Nephron progenitor cell (in vitro differentiated cells): Measurements from ENCODE around the gene RHOBTB3.

Experiments
- DNase-seq: peaks from one replicate; pipeline ENCODE4 v3.0.0; 2021
- H3K27ac Mint-ChIP-seq: 2 replicates; pipeline ENCODE4 v1.8.0; 2021; ENCODE audit warnings: mild to moderate bottlenecking, moderate library complexity, mixed read lengths
- H3K27me3 Mint-ChIP-seq: 2 replicates; pipeline ENCODE4 v1.8.0; 2021; ENCODE audit warnings: mild to moderate bottlenecking, low read depth, mixed read lengths; ENCODE audit not compliant: poor library complexity
- H3K36me3 Mint-ChIP-seq: 2 replicates; pipeline ENCODE4 v1.8.0; 2021; ENCODE audit warnings: low read depth, mixed read lengths
- H3K4me1 Mint-ChIP-seq: 2 replicates; pipeline ENCODE4 v1.8.0; 2021; ENCODE audit warnings: mixed read lengths
- H3K4me3 Mint-ChIP-seq: 2 replicates; pipeline ENCODE4 v1.8.0; 2021; ENCODE audit warnings: mild to moderate bottlenecking, moderate library complexity, mixed read lengths
- H3K9me3 Mint-ChIP-seq: 2 replicates; pipeline ENCODE4 v1.8.0; 2021; ENCODE audit warnings: mild to moderate bottlenecking, moderate library complexity, mixed read lengths
- TF ChIP-seq, protein P1 (sequence below): fragments of 200-600 bp; sonication (generic); IDR thresholded peaks from 2 replicates; pipeline ENCODE4 v1.5.0; 2021; ENCODE audit warnings: antibody characterized with exemption

The RHOBTB3 gene

DNA sequence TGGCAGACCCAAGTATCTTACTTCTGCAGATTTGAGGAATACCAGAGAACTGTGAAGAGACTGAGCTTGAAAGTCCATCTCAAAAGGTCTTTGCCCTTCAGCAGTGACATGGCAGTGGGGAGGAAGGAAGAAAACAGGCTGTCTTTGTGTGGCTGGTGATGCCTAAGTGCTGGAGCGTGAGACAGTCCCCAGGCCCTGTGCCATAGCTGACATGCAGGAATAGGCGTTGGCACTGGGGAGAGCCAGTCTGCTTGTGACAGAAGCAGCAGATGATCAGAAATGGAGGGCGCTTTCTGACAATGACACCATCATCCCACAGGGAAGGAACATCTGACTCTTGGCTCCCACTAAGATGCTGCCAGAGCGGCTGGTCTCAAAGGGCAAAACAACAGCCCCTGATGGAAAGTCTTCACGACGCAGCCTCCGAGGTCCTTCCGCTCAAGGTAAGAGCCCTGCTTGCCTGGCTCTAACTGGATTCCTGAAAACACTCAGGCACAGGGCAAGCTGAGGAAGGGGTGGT lies 106.9 kb downstream of the RHOBTB3 start:
- TF ChIP-seq, protein P1, sequence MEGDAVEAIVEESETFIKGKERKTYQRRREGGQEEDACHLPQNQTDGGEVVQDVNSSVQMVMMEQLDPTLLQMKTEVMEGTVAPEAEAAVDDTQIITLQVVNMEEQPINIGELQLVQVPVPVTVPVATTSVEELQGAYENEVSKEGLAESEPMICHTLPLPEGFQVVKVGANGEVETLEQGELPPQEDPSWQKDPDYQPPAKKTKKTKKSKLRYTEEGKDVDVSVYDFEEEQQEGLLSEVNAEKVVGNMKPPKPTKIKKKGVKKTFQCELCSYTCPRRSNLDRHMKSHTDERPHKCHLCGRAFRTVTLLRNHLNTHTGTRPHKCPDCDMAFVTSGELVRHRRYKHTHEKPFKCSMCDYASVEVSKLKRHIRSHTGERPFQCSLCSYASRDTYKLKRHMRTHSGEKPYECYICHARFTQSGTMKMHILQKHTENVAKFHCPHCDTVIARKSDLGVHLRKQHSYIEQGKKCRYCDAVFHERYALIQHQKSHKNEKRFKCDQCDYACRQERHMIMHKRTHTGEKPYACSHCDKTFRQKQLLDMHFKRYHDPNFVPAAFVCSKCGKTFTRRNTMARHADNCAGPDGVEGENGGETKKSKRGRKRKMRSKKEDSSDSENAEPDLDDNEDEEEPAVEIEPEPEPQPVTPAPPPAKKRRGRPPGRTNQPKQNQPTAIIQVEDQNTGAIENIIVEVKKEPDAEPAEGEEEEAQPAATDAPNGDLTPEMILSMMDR, result no peak

DNA sequence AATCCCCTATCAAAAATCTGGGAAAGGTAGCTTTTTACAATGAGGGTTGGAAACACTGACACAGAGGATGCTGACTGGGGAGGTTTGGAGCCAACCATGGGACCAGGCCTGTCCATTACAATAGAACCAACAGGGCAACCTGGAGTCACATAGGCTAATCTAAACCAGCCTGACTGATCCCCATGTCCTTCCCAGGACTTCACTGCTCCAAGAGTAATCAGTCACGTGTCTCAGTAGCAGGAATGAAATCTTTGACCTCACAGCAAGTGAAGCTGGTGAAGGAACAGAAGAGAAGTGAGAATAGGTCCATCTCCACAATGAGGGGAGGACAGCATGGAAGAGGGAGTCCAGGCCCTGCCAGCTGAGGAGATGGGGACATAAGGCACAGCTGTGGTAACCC lies 107.4 kb downstream of the RHOBTB3 start:
- TF ChIP-seq, protein P1, result no peak
- Mint-ChIP-seq H3K36me3 (no peaks in the 10 kb centered on the region), H3K27ac (no peak overlapping the region), H3K4me1 (peaks cover 34% of the 10 kb centered on the region), H3K27me3 (peaks cover 13% of the 10 kb centered on the region), H3K9me3 (no peaks in the 10 kb centered on the region), H3K4me3 (no peak overlapping the region)
- no peak for DNase-seq

More for the DNA sequence above, 106.9 kb downstream of the RHOBTB3 start:
- H3K4me3 Mint-ChIP-seq, result no peak overlapping the region
- peaks cover 14% of the 10 kb centered on the region for H3K27me3 Mint-ChIP-seq
- no peaks in the 10 kb centered on the region for H3K36me3 Mint-ChIP-seq
- no peak overlapping the region for H3K27ac Mint-ChIP-seq
- DNase-seq, result no peak
- H3K4me1 Mint-ChIP-seq, result peaks cover 32% of the 10 kb centered on the region
- no peaks in the 10 kb centered on the region for H3K9me3 Mint-ChIP-seq

DNA sequence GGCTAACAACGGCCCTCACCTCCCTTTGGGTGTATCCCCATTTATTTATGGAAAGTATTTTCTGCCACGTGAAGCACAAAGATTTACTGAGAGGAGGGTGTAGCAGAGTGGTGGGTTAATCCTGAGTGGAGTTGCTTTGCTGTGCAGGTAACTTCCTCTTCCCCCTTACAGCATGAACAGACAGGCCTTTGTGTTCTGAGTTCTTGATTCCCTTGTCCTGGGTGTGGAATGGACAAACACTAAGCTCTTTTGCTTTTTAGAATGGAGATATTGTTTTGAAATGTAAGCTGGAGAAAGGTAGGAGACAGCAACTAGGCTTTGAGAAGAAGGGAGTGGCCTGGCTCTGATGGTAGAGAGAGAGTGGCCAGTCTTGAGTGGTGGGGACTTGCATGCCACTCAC lies 108.5 kb downstream of the RHOBTB3 start:
- DNase-seq, result no peak
- Mint-ChIP-seq H3K9me3 (no peaks in the 10 kb centered on the region), H3K27me3 (peaks cover 9% of the 10 kb centered on the region), H3K4me3 (no peak overlapping the region), H3K4me1 (peaks cover 32% of the 10 kb centered on the region), H3K27ac (no peak overlapping the region), H3K36me3 (no peaks in the 10 kb centered on the region)
- TF ChIP-seq, protein P1, result no peak

DNA sequence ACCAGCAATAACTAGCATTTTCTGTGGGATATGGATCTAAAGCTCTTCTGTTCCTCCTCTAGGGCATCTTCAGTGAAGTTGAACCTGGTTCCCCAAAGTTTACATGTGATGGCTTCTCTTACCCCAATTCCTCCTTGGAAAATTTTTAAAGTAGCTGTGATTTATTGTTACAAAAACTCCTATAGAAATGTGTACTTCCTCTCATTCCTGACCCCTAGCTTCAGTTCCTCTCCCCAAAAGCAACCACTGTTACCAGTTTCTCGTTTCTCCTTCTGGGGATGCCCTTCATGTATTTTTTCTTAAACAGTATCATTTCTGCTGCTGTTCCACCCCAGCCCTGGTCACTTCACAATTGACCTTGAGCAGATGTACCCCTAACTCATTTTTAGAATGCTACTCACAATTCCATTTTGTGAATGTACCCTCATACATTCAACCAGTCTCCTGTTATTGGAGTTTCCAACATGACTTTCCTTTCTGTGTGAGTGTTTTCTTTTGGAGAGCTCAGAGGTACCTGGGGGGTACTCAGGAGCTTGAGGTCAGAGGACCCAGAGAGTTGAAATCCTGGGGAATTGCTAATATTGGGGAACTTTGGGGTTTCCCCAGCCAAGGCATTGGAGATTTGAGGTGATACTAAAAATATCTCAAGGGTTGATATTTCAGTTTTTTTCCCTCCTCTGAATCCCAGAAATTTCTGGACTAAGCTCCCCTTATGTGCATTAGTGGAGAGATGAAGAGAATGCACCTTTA lies 110.0 kb downstream of the RHOBTB3 start:
- H3K4me1 Mint-ChIP-seq, result peaks cover 20% of the 10 kb centered on the region
- H3K4me3 Mint-ChIP-seq, result no peak overlapping the region
- peaks cover 9% of the 10 kb centered on the region for H3K27me3 Mint-ChIP-seq
- TF ChIP-seq, protein P1, result no peak
- H3K36me3 Mint-ChIP-seq, result no peaks in the 10 kb centered on the region
- DNase-seq, result no peak
- no peaks in the 10 kb centered on the region for H3K9me3 Mint-ChIP-seq
- no peak overlapping the region for H3K27ac Mint-ChIP-seq

DNA sequence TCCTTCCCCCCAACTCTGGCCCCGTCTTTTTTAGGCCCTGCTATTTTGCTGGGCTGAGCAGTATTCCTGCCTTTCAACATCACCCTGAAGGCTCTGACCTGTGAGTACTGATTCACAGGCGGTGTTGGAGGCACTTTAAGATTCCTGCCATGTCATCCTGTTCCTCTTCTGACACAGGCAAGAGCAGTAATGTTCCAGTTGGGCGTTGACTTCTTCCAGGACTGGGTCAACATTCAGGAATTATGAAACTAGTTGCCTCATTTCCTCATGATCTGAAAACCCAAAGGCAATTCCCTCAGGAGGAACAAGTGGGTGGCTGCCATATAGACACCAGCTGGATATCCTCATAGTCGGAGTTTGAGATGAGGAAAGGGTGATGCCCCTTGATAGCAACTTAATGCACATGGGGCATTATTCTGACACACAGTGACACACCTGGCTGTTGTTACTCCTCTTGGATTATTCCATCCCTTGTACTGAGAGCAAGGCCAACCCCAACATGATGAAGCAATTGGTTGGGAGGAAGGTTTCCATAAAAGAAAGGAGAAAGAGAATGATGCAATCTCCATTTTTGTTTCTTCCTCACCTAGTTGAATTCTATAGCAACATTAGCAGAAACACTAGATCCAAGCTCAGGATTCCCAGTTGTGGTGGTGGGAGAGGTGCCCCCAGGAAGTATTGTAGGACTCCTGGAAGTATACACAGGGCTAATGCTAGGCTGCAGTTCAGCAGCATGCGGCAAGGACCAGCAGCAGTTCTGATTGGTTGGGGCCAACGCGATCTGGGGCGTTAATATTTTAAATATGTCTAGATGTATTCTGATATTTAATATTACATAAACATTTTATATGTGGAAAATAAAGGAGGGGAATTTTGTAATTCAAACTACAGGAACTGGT lies 111.0 kb downstream of the RHOBTB3 start:
- H3K9me3 Mint-ChIP-seq, result no peaks in the 10 kb centered on the region
- H3K27ac Mint-ChIP-seq, result no peak overlapping the region
- no peak for DNase-seq
- no peaks in the 10 kb centered on the region for H3K36me3 Mint-ChIP-seq
- H3K4me1 Mint-ChIP-seq, result peaks cover 20% of the 10 kb centered on the region
- H3K27me3 Mint-ChIP-seq, result peaks cover 9% of the 10 kb centered on the region
- no peak overlapping the region for H3K4me3 Mint-ChIP-seq
- TF ChIP-seq, protein P1, result no peak
